ENCODE data around the gene GBF1.

DNA sequence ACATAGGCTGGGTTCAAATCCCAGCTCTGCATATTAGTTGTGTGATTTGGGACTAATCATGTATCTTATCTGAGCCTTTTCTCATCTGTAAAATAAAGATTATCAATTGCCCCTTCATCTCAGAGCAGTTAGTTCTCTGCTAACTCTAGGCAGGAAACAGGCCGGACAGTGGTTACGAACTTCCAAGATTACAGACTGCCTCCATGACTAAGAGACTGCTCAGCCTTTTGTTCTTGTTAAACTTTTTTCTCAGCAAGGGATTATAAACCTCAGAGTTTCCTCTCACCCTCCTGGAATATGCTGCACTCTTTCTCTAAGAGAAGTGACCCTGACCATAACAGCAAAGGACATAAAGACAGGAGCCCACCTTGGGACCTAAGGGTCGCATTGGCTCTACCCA lies 97.6 kb downstream of the GBF1 start:
- TF ChIP-seq, protein P1, sequence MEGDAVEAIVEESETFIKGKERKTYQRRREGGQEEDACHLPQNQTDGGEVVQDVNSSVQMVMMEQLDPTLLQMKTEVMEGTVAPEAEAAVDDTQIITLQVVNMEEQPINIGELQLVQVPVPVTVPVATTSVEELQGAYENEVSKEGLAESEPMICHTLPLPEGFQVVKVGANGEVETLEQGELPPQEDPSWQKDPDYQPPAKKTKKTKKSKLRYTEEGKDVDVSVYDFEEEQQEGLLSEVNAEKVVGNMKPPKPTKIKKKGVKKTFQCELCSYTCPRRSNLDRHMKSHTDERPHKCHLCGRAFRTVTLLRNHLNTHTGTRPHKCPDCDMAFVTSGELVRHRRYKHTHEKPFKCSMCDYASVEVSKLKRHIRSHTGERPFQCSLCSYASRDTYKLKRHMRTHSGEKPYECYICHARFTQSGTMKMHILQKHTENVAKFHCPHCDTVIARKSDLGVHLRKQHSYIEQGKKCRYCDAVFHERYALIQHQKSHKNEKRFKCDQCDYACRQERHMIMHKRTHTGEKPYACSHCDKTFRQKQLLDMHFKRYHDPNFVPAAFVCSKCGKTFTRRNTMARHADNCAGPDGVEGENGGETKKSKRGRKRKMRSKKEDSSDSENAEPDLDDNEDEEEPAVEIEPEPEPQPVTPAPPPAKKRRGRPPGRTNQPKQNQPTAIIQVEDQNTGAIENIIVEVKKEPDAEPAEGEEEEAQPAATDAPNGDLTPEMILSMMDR (conservative IDR thresholded peaks at IDR 0.05): no peak
- TF ChIP-seq EZH2 (IDR thresholded peaks at IDR 0.05; ENCODE audit: low read depth): no peak
